Uterus (tissue), 4 donors: ENCODE results near the gene TBC1D5. TPM values are rescaled to one million over a fixed set of nuclear protein-coding genes. Genes with fewer than 3 reads are reported as not detected.

ENCODE experiments used
- DNase-seq, 2 donors: peaks; one replicate each; pipeline ENCODE4 v3.0.0-alpha.2; 2019 to 2020
- H3K27ac ChIP-seq, 2 donors: fragments of 200-600 bp; sonication (generic); 1 replicate in 1 of 2; 2 replicates in 1 of 2; pipeline ENCODE4 v1.5.1; 2016 to 2018
- H3K27me3 ChIP-seq, 2 donors: fragments of 200-600 bp; sonication (generic); one replicate each; pipeline ENCODE4 v1.5.1; 2018 to 2019; ENCODE audit warnings: control low read depth in 1 of 2
- H3K36me3 ChIP-seq, 2 donors: fragments of 200-600 bp; sonication (generic); one replicate each; pipeline ENCODE4 v1.5.1; 2019; ENCODE audit warnings: control low read depth in 1 of 2
- H3K4me1 ChIP-seq, 2 donors: fragments of 200-600 bp; sonication (generic); one replicate each; pipeline ENCODE4 v1.5.1; 2018 to 2019; ENCODE audit warnings: control low read depth in 1 of 2
- H3K4me3 ChIP-seq, 2 donors: fragments of 200-600 bp; sonication (generic); 1 replicate in 1 of 2; 2 replicates in 1 of 2; pipeline ENCODE4 v1.5.1; 2018 to 2019; ENCODE audit warnings: mild to moderate bottlenecking in 1 of 2
- H3K9me3 ChIP-seq, 2 donors: fragments of 200-600 bp; sonication (generic); one replicate each; pipeline ENCODE4 v1.5.1; 2019; ENCODE audit warnings: control low read depth in 1 of 2
- CTCF ChIP-seq, 4 experiments: fragments of 200-600 bp in 2 of 4; fragments of 450-650 bp in 2 of 4; sonication (generic) in 2 of 4; IDR thresholded peaks; one replicate each; pipeline ENCODE4 v1.5.1; 2016 to 2019; ENCODE audit warnings: antibody characterized with exemption in 4 of 4, mild to moderate bottlenecking in 2 of 4, moderate library complexity in 1 of 4
- POLR2A ChIP-seq, 2 donors: fragments of 450-650 bp; IDR thresholded peaks; one replicate each; pipeline ENCODE4 v1.6.1; 2016; ENCODE audit warnings: antibody characterized with exemption in 2 of 2, mild to moderate bottlenecking in 1 of 2, moderate library complexity in 1 of 2
- intact Hi-C: fragments of 100-400 bp; cut with DNase I; formaldehyde crosslinking; loops from one replicate; pipeline ENCODE4 v1.15.1; 2023; ENCODE audit warnings: low total_unique reads
- total RNA-seq, 4 donors: library from RNA; depleted of rRNA in 3 of 4; stranded (reverse); fragments of >200 nt in 3 of 4; gene quantifications; one replicate each; pipeline versions ENCODE4 v1.1.0 to v1.2.4, GENCODE V29; 2014 to 2023
- donor health status: DM: yes; HTN: yes; CAD: no.

Gene TBC1D5
- total RNA-seq, 4 donors from 2014 or later: 34.6 to 189 (median 75.6) TPM

GRCh38 chr3:17577796-17578520 is 164.5 kb downstream of the TBC1D5 start:
- DNase-seq: no peak
- no peak overlapping the region for H3K27ac ChIP-seq
- TF ChIP-seq CTCF (IDR thresholded peaks at IDR 0.05): no peak
- TF ChIP-seq POLR2A (IDR thresholded peaks at IDR 0.05): no peak
- no peaks in the 10 kb centered on the region for H3K36me3 ChIP-seq
- H3K4me3 ChIP-seq: no peak overlapping the region
- intact Hi-C loops: no loop called here
- H3K27me3 ChIP-seq: no peaks in the 10 kb centered on the region
- peaks cover 0 to 3% of the 10 kb centered on the region in 2 donors for H3K4me1 ChIP-seq
- H3K9me3 ChIP-seq: no peaks in the 10 kb centered on the region

- intact Hi-C loops: no loop called here
Measured at GRCh38 chr3:17573396-17573795, 169.0 kb downstream of the TBC1D5 start.

GRCh38 chr3:17571686-17572085 is 170.7 kb downstream of the TBC1D5 start:
- H3K27ac ChIP-seq: no peak overlapping the region
- no peak for DNase-seq
- no peaks in the 10 kb centered on the region for H3K27me3 ChIP-seq
- intact Hi-C loops: no loop called here
- no peaks in the 10 kb centered on the region for H3K9me3 ChIP-seq
- no peak for TF ChIP-seq CTCF (IDR thresholded peaks at IDR 0.05)
- no peak for TF ChIP-seq POLR2A (IDR thresholded peaks at IDR 0.05)
- no peak overlapping the region for H3K4me3 ChIP-seq
- no peaks in the 10 kb centered on the region for H3K4me1 ChIP-seq
- H3K36me3 ChIP-seq: no peaks in the 10 kb centered on the region

More at GRCh38 chr3:17573396-17573795, 169.0 kb downstream of the TBC1D5 start:
- H3K9me3 ChIP-seq: no peaks in the 10 kb centered on the region
- H3K4me1 ChIP-seq: no peaks in the 10 kb centered on the region
- no peak overlapping the region for H3K4me3 ChIP-seq
- TF ChIP-seq POLR2A (IDR thresholded peaks at IDR 0.05) (no peak), CTCF (IDR thresholded peaks at IDR 0.05) (no peak)
- no peak for DNase-seq
- H3K36me3 ChIP-seq: no peaks in the 10 kb centered on the region
- no peaks in the 10 kb centered on the region for H3K27me3 ChIP-seq
- no peak overlapping the region for H3K27ac ChIP-seq

GRCh38 chr3:17562845-17563244 is 179.6 kb downstream of the TBC1D5 start:
- no peak for DNase-seq
- Histone ChIP-seq H3K4me1 (no peaks in the 10 kb centered on the region), H3K27ac (no peak overlapping the region), H3K36me3 (no peaks in the 10 kb centered on the region), H3K27me3 (no peaks in the 10 kb centered on the region), H3K9me3 (no peaks in the 10 kb centered on the region), H3K4me3 (no peak overlapping the region)
- intact Hi-C loops: no loop called here
- TF ChIP-seq POLR2A (IDR thresholded peaks at IDR 0.05): no peak
- no peak for TF ChIP-seq CTCF (IDR thresholded peaks at IDR 0.05)

GRCh38 chr3:17558565-17558964 is 183.9 kb downstream of the TBC1D5 start:
- H3K4me3 ChIP-seq: no peak overlapping the region
- TF ChIP-seq POLR2A (IDR thresholded peaks at IDR 0.05) (no peak), CTCF (IDR thresholded peaks at IDR 0.05) (no peak)
- H3K36me3 ChIP-seq: no peaks in the 10 kb centered on the region
- intact Hi-C loops: no loop called here
- H3K9me3 ChIP-seq: no peaks in the 10 kb centered on the region
- no peaks in the 10 kb centered on the region for H3K4me1 ChIP-seq
- H3K27ac ChIP-seq: no peak overlapping the region
- DNase-seq: no peak
- no peaks in the 10 kb centered on the region for H3K27me3 ChIP-seq
